ENCODE data around the gene COL13A1.

DNA sequence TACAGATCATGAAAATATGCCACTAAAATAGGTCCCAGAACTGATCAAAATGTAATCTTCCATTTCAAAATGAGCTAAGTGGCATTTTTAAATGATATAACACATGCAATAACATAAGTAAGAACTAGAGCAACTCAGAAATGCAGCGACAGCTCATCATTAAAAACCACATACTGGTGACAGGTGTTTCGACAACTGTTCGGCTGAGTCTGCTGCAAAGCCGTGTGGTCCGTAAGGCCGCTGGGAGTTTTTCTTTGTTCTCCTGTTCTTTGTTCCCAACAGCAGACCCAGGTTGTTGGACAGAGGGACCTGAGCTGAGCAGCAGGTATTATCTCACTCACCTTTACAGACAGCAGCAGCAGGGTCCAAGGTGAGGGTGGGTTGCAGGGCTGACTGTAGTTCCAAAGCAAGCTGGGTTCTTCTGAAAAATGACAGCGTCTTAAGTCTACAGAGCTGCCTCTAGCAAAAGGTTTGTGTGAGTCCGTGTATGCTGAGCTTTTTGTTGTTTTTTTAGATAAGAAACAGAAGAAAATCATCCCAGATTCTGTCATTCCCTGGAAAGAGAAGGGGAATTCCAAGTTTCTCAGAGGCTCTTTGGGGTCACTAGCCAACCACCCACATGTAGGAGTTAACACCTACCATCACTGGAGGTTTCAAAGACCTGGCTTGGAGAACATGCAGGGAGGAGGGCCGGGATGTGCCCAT is 205.6 kb downstream of the COL13A1 start:
- TF ChIP-seq CTBP1 (IDR thresholded peaks at IDR 0.05; ENCODE audit: borderline replicate concordance) = no peak
- TF ChIP-seq, protein P1, sequence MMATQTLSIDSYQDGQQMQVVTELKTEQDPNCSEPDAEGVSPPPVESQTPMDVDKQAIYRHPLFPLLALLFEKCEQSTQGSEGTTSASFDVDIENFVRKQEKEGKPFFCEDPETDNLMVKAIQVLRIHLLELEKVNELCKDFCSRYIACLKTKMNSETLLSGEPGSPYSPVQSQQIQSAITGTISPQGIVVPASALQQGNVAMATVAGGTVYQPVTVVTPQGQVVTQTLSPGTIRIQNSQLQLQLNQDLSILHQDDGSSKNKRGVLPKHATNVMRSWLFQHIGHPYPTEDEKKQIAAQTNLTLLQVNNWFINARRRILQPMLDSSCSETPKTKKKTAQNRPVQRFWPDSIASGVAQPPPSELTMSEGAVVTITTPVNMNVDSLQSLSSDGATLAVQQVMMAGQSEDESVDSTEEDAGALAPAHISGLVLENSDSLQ (IDR thresholded peaks at IDR 0.05) = no peak
- TF ChIP-seq ZNF384 (IDR thresholded peaks at IDR 0.05) = no peak
- TF ChIP-seq BHLHE40 (IDR thresholded peaks at IDR 0.05; ENCODE audit: borderline replicate concordance) = no peak

Measured in HEK293T (cell line).